ENCODE data around the gene SLC39A11. TPM values are rescaled to one million over a fixed set of nuclear protein-coding genes. Genes with fewer than 3 reads are reported as not detected.

SLC39A11 gene
- total RNA-seq, 2 experiments from 2014 or later: 9.7 to 12.2 TPM

DNA sequence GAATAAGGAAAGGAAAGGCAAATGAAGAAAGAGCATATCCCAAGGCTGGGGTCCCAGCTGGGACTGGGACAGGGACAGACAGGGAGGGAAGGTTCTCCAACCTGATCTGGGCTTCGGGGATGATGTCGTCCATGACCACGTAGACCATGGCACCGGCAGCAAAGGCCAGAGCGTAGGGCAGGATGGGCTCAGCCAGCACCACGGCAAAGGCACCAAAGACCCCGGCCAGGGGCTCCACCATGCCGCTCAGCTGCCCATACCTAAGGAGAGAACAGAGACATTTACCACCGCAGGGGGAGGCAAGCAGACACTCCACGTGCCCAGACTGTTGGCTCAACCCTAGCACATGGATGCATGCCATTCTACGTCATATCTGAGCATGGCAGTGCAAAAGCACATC lies 443.8 kb downstream of the SLC39A11 start:
- Histone ChIP-seq H3K4me1 (ENCODE audit: insufficient read depth, low read length) (no peaks in the 10 kb centered on the region), H3K9me3 (ENCODE audit: control insufficient read depth in 1 of 2, insufficient read depth in 1 of 2, low read length in 2 of 2) (peaks cover 0 to 5% of the 10 kb centered on the region in 2 experiments), H3K36me3 (ENCODE audit: insufficient read depth, low read length) (no peaks in the 10 kb centered on the region), H3K27me3 (ENCODE audit: control insufficient read depth in 1 of 2, insufficient read depth in 2 of 2, low read length in 2 of 2) (no peaks in the 10 kb centered on the region), H3K4me3 (ENCODE audit: low read length) (no peak overlapping the region), H3K27ac (ENCODE audit: low read depth in 1 of 2, low read length in 2 of 2) (no peak overlapping the region)
- POLR2A ChIA-PET: no interaction called here
- TF ChIP-seq, protein P1, sequence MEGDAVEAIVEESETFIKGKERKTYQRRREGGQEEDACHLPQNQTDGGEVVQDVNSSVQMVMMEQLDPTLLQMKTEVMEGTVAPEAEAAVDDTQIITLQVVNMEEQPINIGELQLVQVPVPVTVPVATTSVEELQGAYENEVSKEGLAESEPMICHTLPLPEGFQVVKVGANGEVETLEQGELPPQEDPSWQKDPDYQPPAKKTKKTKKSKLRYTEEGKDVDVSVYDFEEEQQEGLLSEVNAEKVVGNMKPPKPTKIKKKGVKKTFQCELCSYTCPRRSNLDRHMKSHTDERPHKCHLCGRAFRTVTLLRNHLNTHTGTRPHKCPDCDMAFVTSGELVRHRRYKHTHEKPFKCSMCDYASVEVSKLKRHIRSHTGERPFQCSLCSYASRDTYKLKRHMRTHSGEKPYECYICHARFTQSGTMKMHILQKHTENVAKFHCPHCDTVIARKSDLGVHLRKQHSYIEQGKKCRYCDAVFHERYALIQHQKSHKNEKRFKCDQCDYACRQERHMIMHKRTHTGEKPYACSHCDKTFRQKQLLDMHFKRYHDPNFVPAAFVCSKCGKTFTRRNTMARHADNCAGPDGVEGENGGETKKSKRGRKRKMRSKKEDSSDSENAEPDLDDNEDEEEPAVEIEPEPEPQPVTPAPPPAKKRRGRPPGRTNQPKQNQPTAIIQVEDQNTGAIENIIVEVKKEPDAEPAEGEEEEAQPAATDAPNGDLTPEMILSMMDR (IDR thresholded peaks at IDR 0.05): no peak
- DNase-seq: no peak
- no peak for ATAC-seq (ENCODE audit: poor library complexity)
- H3K4me3 Mint-ChIP-seq: no peak overlapping the region
- CTCF ChIA-PET: no interaction called here
- H3K27ac Mint-ChIP-seq: no peak overlapping the region
- H3K27me3 Mint-ChIP-seq: no peaks in the 10 kb centered on the region
- intact Hi-C loops (cut with DNase I, micrococcal nuclease): no loop called here
- no peaks in the 10 kb centered on the region for H3K9me3 Mint-ChIP-seq
- peaks cover 21% of the 10 kb centered on the region for H3K36me3 Mint-ChIP-seq (ENCODE audit: low read depth)
- H3K4me1 Mint-ChIP-seq (ENCODE audit: low read depth): no peaks in the 10 kb centered on the region

DNA sequence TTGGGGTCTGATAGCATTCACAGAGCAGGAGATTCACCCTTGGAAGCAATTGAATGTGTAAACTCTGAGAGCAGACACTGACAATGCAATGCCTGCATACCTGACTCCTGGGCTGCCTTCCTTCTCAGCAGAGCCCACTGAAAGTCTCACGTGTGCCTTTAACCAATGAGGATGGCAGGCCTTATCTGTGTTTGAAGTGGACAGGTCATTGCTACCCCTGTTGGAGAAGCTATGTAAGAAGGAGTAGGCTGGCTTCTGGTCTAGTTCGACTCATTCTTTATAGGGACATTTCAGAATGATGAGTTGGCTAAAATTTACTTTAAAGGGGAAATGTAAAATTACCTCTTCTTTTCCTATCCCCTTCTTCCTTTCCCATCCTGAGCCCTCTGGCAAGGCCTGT lies 446.3 kb downstream of the SLC39A11 start:
- Mint-ChIP-seq H3K4me1 (ENCODE audit: low read depth) (no peaks in the 10 kb centered on the region), H3K27ac (no peak overlapping the region), H3K36me3 (ENCODE audit: low read depth) (peaks cover 21% of the 10 kb centered on the region), H3K9me3 (no peaks in the 10 kb centered on the region), H3K27me3 (peaks cover 7% of the 10 kb centered on the region), H3K4me3 (no peak overlapping the region)
- Histone ChIP-seq H3K27me3 (ENCODE audit: control insufficient read depth in 1 of 2, insufficient read depth in 2 of 2, low read length in 2 of 2) (no peaks in the 10 kb centered on the region), H3K4me3 (ENCODE audit: low read length) (no peak overlapping the region), H3K36me3 (ENCODE audit: insufficient read depth, low read length) (no peaks in the 10 kb centered on the region), H3K4me1 (ENCODE audit: insufficient read depth, low read length) (no peaks in the 10 kb centered on the region), H3K27ac (ENCODE audit: low read depth in 1 of 2, low read length in 2 of 2) (no peak overlapping the region), H3K9me3 (ENCODE audit: control insufficient read depth in 1 of 2, insufficient read depth in 1 of 2, low read length in 2 of 2) (peaks cover 0 to 5% of the 10 kb centered on the region in 2 experiments)
- ATAC-seq (ENCODE audit: poor library complexity) (no peak), DNase-seq (no peak)
- intact Hi-C loops (cut with DNase I, micrococcal nuclease): no loop called here
- ChIA-PET CTCF (no interaction called here), POLR2A (no interaction called here)
- TF ChIP-seq, protein P1 (IDR thresholded peaks at IDR 0.05): no peak

DNA sequence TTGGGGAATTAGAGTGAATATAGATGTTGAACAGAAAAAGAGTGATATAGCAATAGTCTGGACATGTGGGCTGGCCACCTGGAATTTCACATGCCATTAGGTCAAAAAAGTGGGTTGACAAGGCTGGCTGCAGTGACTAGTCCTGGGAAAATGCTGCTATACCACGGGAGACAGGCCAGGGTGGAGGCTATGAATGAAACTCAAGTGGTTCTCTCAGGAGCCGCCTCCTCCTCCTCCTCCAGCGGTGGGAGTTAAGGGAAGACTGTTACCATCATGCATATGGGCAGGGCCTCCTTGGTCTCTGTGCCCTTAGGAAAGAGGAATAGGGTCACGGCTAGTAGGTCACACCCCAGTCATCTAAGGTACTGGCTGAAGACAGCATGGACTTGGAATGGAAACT lies 448.0 kb downstream of the SLC39A11 start:
- H3K36me3 Mint-ChIP-seq (ENCODE audit: low read depth): peaks cover 21% of the 10 kb centered on the region
- CTCF ChIA-PET: no interaction called here

More for the DNA sequence above, 448.0 kb downstream of the SLC39A11 start:
- TF ChIP-seq, protein P1 (IDR thresholded peaks at IDR 0.05): no peak
- H3K27me3 ChIP-seq (ENCODE audit: control insufficient read depth in 1 of 2, insufficient read depth in 2 of 2, low read length in 2 of 2): no peaks in the 10 kb centered on the region
- no peak overlapping the region for H3K4me3 Mint-ChIP-seq
- H3K36me3 ChIP-seq (ENCODE audit: insufficient read depth, low read length): no peaks in the 10 kb centered on the region
- ATAC-seq (ENCODE audit: poor library complexity): no peak
- H3K27ac ChIP-seq (ENCODE audit: low read depth in 1 of 2, low read length in 2 of 2): no peak overlapping the region
- H3K4me1 Mint-ChIP-seq (ENCODE audit: low read depth): no peaks in the 10 kb centered on the region
- H3K9me3 Mint-ChIP-seq: no peaks in the 10 kb centered on the region
- POLR2A ChIA-PET: no interaction called here
- intact Hi-C loops (cut with DNase I, micrococcal nuclease): no loop called here
- peaks cover 0 to 5% of the 10 kb centered on the region in 2 experiments for H3K9me3 ChIP-seq (ENCODE audit: control insufficient read depth in 1 of 2, insufficient read depth in 1 of 2, low read length in 2 of 2)
- H3K27ac Mint-ChIP-seq: no peak overlapping the region
- H3K27me3 Mint-ChIP-seq: peaks cover 12% of the 10 kb centered on the region
- no peaks in the 10 kb centered on the region for H3K4me1 ChIP-seq (ENCODE audit: insufficient read depth, low read length)
- no peak for DNase-seq
- no peak overlapping the region for H3K4me3 ChIP-seq (ENCODE audit: low read length)
